ENCODE data around the gene MYO7B.

DNA sequence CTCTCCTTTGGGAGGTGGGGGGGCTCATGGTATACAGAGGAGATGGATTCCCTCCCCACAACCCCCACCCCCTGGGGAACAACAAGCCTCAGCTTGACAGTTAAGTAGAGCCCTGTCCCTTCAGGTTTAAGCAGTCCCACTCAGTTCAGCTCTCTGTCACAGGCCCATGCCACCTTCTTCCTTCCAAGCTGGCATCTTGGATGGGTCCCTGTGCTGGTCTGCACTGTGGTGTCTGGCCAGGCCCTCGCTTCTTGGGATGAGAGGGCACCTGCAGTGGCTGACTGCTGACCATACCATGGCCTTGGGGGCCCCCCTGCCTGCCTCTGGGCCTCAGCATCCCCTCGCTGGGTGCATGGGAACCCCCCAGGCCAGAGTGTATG, 90.1 kb downstream of the MYO7B start:
- TF ChIP-seq, protein P1, sequence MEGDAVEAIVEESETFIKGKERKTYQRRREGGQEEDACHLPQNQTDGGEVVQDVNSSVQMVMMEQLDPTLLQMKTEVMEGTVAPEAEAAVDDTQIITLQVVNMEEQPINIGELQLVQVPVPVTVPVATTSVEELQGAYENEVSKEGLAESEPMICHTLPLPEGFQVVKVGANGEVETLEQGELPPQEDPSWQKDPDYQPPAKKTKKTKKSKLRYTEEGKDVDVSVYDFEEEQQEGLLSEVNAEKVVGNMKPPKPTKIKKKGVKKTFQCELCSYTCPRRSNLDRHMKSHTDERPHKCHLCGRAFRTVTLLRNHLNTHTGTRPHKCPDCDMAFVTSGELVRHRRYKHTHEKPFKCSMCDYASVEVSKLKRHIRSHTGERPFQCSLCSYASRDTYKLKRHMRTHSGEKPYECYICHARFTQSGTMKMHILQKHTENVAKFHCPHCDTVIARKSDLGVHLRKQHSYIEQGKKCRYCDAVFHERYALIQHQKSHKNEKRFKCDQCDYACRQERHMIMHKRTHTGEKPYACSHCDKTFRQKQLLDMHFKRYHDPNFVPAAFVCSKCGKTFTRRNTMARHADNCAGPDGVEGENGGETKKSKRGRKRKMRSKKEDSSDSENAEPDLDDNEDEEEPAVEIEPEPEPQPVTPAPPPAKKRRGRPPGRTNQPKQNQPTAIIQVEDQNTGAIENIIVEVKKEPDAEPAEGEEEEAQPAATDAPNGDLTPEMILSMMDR (IDR thresholded peaks at IDR 0.05): no peak
- no peak for TF ChIP-seq POLR2A (IDR thresholded peaks at IDR 0.05)
